OCI-LY3 (cell line): Measurements from ENCODE around the gene KIF20A.

Source experiments
- EZH2phosphoT487 ChIP-seq: fragments of 200-600 bp; shearing (Covaris generic); IDR thresholded peaks from 2 replicates; pipeline ENCODE4 v1.6.1; 2018; ENCODE audit warnings: antibody characterized with exemption, mixed run types, low read depth
- TF ChIP-seq, protein P1 (sequence below): fragments of 200-600, 300-600 bp; sonication (generic); IDR thresholded peaks from 2 replicates; pipeline ENCODE4 v1.5.1; 2014; ENCODE audit warnings: antibody characterized with exemption, low read length, low read depth

DNA sequence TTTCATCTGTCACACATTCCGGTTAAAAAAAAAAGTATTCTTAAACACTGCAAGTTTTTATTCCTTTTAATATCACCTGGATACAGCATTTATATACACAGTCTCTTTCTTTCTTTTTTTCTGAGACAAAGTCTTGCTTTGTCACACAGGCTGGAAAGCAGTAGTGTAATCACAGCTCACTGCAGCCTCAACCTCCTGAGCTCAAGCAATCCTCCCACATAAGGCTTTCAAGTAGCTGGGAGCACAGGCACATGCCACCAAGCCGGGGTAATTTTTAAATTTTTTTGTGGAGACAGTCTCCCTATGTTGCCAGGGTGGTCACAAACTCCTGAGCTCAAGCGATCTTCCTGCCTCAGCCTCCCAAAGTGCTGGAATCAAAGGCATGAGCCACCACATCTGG, 13.9 kb downstream of the KIF20A start:
- TF ChIP-seq, protein P1, sequence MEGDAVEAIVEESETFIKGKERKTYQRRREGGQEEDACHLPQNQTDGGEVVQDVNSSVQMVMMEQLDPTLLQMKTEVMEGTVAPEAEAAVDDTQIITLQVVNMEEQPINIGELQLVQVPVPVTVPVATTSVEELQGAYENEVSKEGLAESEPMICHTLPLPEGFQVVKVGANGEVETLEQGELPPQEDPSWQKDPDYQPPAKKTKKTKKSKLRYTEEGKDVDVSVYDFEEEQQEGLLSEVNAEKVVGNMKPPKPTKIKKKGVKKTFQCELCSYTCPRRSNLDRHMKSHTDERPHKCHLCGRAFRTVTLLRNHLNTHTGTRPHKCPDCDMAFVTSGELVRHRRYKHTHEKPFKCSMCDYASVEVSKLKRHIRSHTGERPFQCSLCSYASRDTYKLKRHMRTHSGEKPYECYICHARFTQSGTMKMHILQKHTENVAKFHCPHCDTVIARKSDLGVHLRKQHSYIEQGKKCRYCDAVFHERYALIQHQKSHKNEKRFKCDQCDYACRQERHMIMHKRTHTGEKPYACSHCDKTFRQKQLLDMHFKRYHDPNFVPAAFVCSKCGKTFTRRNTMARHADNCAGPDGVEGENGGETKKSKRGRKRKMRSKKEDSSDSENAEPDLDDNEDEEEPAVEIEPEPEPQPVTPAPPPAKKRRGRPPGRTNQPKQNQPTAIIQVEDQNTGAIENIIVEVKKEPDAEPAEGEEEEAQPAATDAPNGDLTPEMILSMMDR: no peak
- no peak for TF ChIP-seq EZH2phosphoT487
